ENCODE measurements around the gene TSSC4.

DNA sequence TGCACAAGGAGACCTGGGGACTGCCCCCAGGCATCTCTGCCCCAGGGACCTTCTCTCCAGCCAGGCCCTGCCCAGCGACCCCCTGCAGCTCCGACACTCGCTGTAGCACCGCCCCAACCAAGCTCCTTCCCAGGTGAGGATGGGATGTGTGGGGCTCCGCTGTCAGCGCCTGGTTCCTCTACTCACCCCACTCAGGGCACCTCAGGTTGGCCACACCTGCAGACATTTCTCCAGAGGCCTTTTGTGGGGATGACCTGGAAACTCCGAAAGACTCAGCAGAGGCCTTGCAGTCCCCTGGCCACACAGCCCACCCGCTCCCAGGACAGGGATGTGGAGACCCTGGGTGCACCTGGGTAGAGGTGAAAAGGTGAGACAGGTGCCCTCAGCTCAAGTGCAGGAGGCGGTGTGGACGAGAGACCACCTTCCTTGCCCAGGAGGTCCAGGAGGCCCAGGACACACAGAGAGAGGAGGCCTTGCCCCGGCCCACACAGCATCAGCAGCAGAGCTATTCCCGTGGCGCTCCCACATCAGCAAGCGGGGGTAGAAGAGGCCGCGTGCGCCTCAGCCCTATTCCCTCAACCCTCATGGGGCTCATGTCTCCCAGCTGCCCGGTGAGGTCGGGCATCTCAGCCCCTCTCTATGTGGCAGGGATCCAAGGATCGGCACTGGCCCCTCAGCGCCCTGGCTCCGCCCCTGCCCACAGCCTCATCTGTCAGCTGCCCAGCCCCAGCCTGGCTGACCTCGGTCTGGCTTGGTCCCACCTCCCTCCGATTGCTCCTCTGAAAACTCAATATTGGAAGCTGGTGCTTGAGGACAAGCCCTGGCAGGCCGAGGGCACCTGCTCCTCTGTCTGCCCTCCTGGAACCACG, 22.8 kb downstream of the TSSC4 start:
- TF ChIP-seq POLR2AphosphoS5 (IDR thresholded peaks at IDR 0.05; ENCODE audit: low read depth, low read length): no peak
- no peak for TF ChIP-seq SIN3A (IDR thresholded peaks at IDR 0.05; ENCODE audit: borderline replicate concordance, insufficient read depth, low read length)
- TF ChIP-seq TAF1 (IDR thresholded peaks at IDR 0.05; ENCODE audit: borderline replicate concordance, insufficient read depth, low read length): no peak
- TF ChIP-seq, protein P1, sequence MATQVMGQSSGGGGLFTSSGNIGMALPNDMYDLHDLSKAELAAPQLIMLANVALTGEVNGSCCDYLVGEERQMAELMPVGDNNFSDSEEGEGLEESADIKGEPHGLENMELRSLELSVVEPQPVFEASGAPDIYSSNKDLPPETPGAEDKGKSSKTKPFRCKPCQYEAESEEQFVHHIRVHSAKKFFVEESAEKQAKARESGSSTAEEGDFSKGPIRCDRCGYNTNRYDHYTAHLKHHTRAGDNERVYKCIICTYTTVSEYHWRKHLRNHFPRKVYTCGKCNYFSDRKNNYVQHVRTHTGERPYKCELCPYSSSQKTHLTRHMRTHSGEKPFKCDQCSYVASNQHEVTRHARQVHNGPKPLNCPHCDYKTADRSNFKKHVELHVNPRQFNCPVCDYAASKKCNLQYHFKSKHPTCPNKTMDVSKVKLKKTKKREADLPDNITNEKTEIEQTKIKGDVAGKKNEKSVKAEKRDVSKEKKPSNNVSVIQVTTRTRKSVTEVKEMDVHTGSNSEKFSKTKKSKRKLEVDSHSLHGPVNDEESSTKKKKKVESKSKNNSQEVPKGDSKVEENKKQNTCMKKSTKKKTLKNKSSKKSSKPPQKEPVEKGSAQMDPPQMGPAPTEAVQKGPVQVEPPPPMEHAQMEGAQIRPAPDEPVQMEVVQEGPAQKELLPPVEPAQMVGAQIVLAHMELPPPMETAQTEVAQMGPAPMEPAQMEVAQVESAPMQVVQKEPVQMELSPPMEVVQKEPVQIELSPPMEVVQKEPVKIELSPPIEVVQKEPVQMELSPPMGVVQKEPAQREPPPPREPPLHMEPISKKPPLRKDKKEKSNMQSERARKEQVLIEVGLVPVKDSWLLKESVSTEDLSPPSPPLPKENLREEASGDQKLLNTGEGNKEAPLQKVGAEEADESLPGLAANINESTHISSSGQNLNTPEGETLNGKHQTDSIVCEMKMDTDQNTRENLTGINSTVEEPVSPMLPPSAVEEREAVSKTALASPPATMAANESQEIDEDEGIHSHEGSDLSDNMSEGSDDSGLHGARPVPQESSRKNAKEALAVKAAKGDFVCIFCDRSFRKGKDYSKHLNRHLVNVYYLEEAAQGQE (IDR thresholded peaks at IDR 0.05; ENCODE audit: insufficient read depth in 1 of 2, low read depth in 2 of 2, low read length in 2 of 2): no peak
